BJ (cell line): Measurements from ENCODE around the gene FUZ. TPM values are rescaled to one million over a fixed set of nuclear protein-coding genes. Genes with fewer than 3 reads are reported as not detected.

ENCODE experiments used
- CTCF ChIA-PET: fragments of 350-600 bp; formaldehyde crosslinking; extraction: SDS; loops from one replicate; lab custom pipeline; 2021; ENCODE audit warnings: antibody characterized with exemption, inconsistent platforms; lab: Yijun Ruan, JAX
- POLR2A ChIA-PET: fragments of 300-600 bp; sonication (Branson Sonifier 250); formaldehyde crosslinking; extraction: SDS; loops from one replicate; lab custom pipeline; 2021; ENCODE audit warnings: antibody characterized with exemption; lab: Charles Lee
- DNase-seq: peaks from one replicate; pipeline ENCODE4 v3.0.0-alpha.2; 2011; ENCODE audit warnings: low read depth
- H3K27me3 ChIP-seq: 2 replicates; pipeline ENCODE4 v1.6.0; 2011; ENCODE audit warnings: low read length; ENCODE audit not compliant: control insufficient read depth, insufficient read depth
- H3K36me3 ChIP-seq: 2 replicates; pipeline ENCODE4 v1.5.1; 2011; ENCODE audit warnings: low read length; ENCODE audit not compliant: control insufficient read depth, insufficient read depth
- H3K4me3 ChIP-seq: 2 replicates; pipeline ENCODE4 v1.5.1; 2011; ENCODE audit warnings: low read depth, mild to moderate bottlenecking, control low read depth, low read length
- polyA plus RNA-seq: library from polyadenylated mRNA; depleted of rRNA; stranded (reverse); fragments of >200 nt; gene quantifications from 2 replicates; pipeline ENCODE4 v1.2.3, GENCODE V29; 2011
- TF ChIP-seq, protein P1 (sequence below): IDR thresholded peaks from 2 replicates; pipeline ENCODE4 v1.5.1; 2011; ENCODE audit warnings: low read depth, mild to moderate bottlenecking, control low read depth, inconsistent platforms, low read length, moderate library complexity; ENCODE audit not compliant: insufficient read depth

The FUZ gene
- polyA plus RNA-seq, 1 experiment, result 14.3 TPM

DNA sequence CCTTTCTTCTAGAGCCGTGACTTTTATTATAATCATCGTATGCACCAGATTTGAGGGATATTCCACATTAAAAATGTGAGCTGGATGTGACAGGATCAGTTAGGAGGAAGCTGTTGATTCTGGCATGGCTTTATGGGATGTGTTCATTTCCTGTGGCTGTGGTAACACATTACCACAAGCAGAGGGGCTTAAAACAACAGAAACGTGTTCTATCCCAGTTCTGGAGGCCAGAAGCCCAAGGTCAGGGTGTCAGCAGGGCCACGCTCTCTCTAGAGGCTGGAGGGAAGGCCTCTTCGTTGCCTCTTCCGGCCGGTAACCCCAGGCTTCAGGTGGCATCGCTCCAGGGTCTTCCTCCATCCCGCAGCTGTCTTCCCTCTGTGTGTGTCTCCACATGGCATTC lies 19.5 kb upstream of the FUZ start:
- H3K27me3 ChIP-seq, result no peaks in the 10 kb centered on the region
- ChIA-PET CTCF (no interaction called here), POLR2A (no interaction called here)
- TF ChIP-seq, protein P1, sequence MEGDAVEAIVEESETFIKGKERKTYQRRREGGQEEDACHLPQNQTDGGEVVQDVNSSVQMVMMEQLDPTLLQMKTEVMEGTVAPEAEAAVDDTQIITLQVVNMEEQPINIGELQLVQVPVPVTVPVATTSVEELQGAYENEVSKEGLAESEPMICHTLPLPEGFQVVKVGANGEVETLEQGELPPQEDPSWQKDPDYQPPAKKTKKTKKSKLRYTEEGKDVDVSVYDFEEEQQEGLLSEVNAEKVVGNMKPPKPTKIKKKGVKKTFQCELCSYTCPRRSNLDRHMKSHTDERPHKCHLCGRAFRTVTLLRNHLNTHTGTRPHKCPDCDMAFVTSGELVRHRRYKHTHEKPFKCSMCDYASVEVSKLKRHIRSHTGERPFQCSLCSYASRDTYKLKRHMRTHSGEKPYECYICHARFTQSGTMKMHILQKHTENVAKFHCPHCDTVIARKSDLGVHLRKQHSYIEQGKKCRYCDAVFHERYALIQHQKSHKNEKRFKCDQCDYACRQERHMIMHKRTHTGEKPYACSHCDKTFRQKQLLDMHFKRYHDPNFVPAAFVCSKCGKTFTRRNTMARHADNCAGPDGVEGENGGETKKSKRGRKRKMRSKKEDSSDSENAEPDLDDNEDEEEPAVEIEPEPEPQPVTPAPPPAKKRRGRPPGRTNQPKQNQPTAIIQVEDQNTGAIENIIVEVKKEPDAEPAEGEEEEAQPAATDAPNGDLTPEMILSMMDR, result no peak
- H3K36me3 ChIP-seq, result peaks cover 51% of the 10 kb centered on the region
- no peak overlapping the region for H3K4me3 ChIP-seq
- DNase-seq, result no peak

DNA sequence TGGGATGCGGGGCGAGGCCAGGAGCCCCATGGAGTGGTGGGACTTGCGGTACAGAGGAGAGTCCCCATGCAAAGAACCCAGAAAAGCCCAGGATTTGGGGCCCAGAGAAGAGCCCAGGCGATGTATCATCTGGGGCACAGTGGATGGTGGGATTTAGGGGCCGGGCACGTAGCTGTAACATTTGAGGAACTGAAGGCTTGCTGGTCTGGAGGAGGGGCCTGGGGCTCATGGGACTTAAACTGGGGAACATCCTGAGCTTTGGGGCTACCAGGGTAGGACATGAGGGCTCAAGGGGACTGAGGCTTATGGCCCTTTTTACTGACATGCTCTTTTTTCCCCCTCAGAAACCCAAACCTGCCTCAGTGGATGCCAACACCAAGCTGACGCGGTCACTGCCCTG lies 18.5 kb upstream of the FUZ start:
- CTCF ChIA-PET, result no interaction called here
- Histone ChIP-seq H3K36me3 (peaks cover 48% of the 10 kb centered on the region), H3K4me3 (no peak overlapping the region), H3K27me3 (no peaks in the 10 kb centered on the region)
- DNase-seq, result no peak
- POLR2A ChIA-PET, result no interaction called here
- TF ChIP-seq, protein P1, result no peak

DNA sequence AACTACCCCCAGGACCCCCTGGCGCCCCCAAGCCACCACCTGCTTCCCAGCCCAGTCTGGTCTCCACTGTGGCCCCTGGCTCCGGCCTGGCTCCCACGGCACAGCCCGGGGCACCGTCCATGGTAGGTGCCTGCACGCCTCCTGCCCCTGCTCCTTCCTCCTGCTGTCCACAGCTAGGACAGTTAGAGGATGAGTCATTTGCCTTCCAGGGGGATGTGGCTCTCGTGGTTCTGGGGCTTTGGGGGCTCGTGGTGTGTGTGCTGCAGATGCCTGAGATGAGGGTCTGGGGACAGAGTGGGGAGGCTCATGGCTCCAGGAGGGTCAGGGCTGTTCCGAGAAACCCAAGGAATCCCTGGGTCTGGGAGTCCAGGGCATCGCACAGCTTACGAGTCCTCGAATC lies 17.7 kb upstream of the FUZ start:
- Histone ChIP-seq H3K36me3 (peaks cover 44% of the 10 kb centered on the region), H3K4me3 (no peak overlapping the region), H3K27me3 (no peaks in the 10 kb centered on the region)
- ChIA-PET POLR2A (no interaction called here), CTCF (no interaction called here)
- no peak for DNase-seq
- TF ChIP-seq, protein P1, result no peak

DNA sequence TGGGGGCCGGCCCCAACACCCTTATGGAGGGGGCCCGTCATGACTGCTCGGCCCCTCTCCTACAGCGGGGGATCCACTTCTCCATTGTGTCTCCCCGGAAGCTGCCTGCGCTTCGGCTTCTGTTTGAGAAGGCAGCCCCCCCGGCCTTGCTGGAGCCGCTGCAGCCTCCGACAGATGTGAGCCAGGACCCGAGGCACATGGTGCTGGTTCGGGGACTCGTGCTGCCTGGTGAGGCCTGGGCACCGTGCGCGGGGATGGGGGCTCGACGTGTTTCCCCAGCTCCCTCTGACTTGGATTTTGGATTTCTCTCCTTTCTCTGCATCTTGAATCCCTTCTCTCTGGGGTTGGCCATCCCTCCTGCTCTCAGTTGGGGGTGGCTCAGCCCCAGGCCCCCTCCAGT lies 16.6 kb upstream of the FUZ start:
- Histone ChIP-seq H3K4me3 (no peak overlapping the region), H3K27me3 (no peaks in the 10 kb centered on the region), H3K36me3 (peaks cover 36% of the 10 kb centered on the region)
- ChIA-PET CTCF (no interaction called here), POLR2A (no interaction called here)
- TF ChIP-seq, protein P1, result no peak
- DNase-seq, result no peak

DNA sequence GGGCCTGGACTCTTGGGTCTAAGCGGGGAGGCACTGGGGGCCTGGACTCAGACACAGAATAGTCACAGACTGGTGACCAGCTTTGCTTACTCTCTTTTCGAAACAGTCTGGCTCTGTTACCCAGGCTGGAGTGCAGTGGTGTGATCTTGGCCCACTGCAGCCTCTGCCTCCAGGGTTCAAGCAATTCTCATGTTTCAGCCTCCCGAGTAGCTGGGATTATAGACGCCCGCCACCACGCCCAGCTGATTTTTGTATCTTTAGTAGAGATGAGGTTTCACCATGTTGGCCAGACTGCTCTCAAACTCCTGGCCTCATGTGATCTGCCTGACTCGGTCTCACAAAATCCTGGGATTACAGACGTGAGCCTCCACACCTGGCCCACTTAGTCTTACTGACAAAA lies 16.1 kb upstream of the FUZ start:
- Histone ChIP-seq H3K27me3 (no peaks in the 10 kb centered on the region), H3K36me3 (peaks cover 35% of the 10 kb centered on the region), H3K4me3 (no peak overlapping the region)
- no peak for DNase-seq
- TF ChIP-seq, protein P1, result no peak
- ChIA-PET POLR2A (no interaction called here), CTCF (no interaction called here)
